CD8-positive, alpha-beta memory T cell (primary cell): ENCODE results near the gene ZFPM1. TPM values are rescaled to one million over a fixed set of nuclear protein-coding genes. Genes with fewer than 3 reads are reported as not detected.

Experiments
- CTCF ChIA-PET: fragments of 350-600 bp; sonication (Branson Sonifier 250); formaldehyde crosslinking; loops from one replicate; lab custom pipeline; 2021; ENCODE audit warnings: antibody characterized with exemption; lab: Charles Lee
- POLR2A ChIA-PET: fragments of 350-600 bp; sonication (Branson Sonifier 250); formaldehyde crosslinking; loops from one replicate; lab custom pipeline; 2021; ENCODE audit warnings: antibody characterized with exemption; lab: Charles Lee
- DNase-seq, 5 donors: peaks; one replicate each; pipeline versions ENCODE4 v3.0.0 to v3.0.0-alpha.2; 2020 to 2022; ENCODE audit warnings: mixed read lengths in 1 of 5
- H3K27ac ChIP-seq: one replicate; pipeline ENCODE4 v1.7.0; 2013; ENCODE audit warnings: low read depth, mild to moderate bottlenecking, low read length, moderate library complexity
- H3K27me3 ChIP-seq: 2 replicates; pipeline ENCODE4 v1.7.0; 2013; ENCODE audit warnings: low read length, mild to moderate bottlenecking; ENCODE audit not compliant: insufficient read depth, poor library complexity, severe bottlenecking
- H3K36me3 ChIP-seq: 2 replicates; pipeline ENCODE4 v1.7.0; 2013; ENCODE audit warnings: mild to moderate bottlenecking, low read length, moderate library complexity; ENCODE audit not compliant: insufficient read depth
- H3K4me1 ChIP-seq: 2 replicates; pipeline ENCODE4 v1.7.0; 2013; ENCODE audit warnings: mild to moderate bottlenecking, low read length, moderate library complexity; ENCODE audit not compliant: insufficient read depth
- H3K4me3 ChIP-seq: 2 replicates; pipeline ENCODE4 v1.7.0; 2013; ENCODE audit warnings: mild to moderate bottlenecking, low read length
- H3K9me3 ChIP-seq: 2 replicates; pipeline ENCODE4 v1.7.0; 2013; ENCODE audit warnings: mild to moderate bottlenecking, low read length
- H3K27ac Mint-ChIP-seq, 8 donors: one replicate each; pipeline ENCODE4 v1.8.0; 2020 to 2021; ENCODE audit warnings: mixed read lengths in 8 of 8, mild to moderate bottlenecking in 6 of 8, inconsistent platforms in 3 of 8, moderate library complexity in 3 of 8
- H3K27me3 Mint-ChIP-seq, 2 donors: one replicate each; pipeline ENCODE4 v1.8.0; 2020 to 2021; ENCODE audit warnings: mixed read lengths in 2 of 2, mild to moderate bottlenecking in 1 of 2, moderate library complexity in 1 of 2
- H3K36me3 Mint-ChIP-seq, 3 donors: one replicate each; pipeline ENCODE4 v1.8.0; 2020 to 2021; ENCODE audit warnings: mixed read lengths in 3 of 3, inconsistent platforms in 1 of 3, mild to moderate bottlenecking in 1 of 3
- H3K4me1 Mint-ChIP-seq, 3 donors: one replicate each; pipeline ENCODE4 v1.8.0; 2020 to 2021; ENCODE audit warnings: mixed read lengths in 3 of 3, inconsistent platforms in 1 of 3, mild to moderate bottlenecking in 1 of 3
- H3K4me3 Mint-ChIP-seq, 7 donors: one replicate each; pipeline ENCODE4 v1.8.0; 2020 to 2021; ENCODE audit warnings: mixed read lengths in 7 of 7, mild to moderate bottlenecking in 6 of 7, moderate library complexity in 4 of 7, inconsistent platforms in 2 of 7
- H3K9me3 Mint-ChIP-seq, 5 donors: one replicate each; pipeline ENCODE4 v1.8.0; 2020 to 2022; ENCODE audit warnings: mixed read lengths in 5 of 5, mild to moderate bottlenecking in 3 of 5, moderate library complexity in 2 of 5, inconsistent platforms in 1 of 5
- polyA plus RNA-seq: library from polyadenylated mRNA; unstranded; fragments of 300-500 nt; fragmentation: Illumina TruSeq; gene quantifications from one replicate; pipeline ENCODE4 v1.2.3, GENCODE V29; 2021
- total RNA-seq, 2 experiments: library from RNA; stranded (reverse); gene quantifications; one replicate each; pipeline ENCODE4 v1.2.3, GENCODE V29; 2021

Gene ZFPM1
- total and polyA plus RNA-seq, 3 experiments from 2014 or later, result 0.71 to 16.7 (median 15.5) TPM

- no peak for DNase-seq
- Histone ChIP-seq H3K4me1 (peaks cover 8% of the 10 kb centered on the region), H3K9me3 (no peaks in the 10 kb centered on the region), H3K4me3 (no peak overlapping the region), H3K27ac (no peak overlapping the region), H3K36me3 (no peaks in the 10 kb centered on the region), H3K27me3 (no peaks in the 10 kb centered on the region)
- ChIA-PET POLR2A (no interaction called here), CTCF (interaction anchor here (1.8 kb wide), 1 partner anchor 38 kb away, joined by 4 read pairs; the partner anchor contains the start of gene ZC3H18)
- Mint-ChIP-seq H3K4me1 (peaks cover 5 to 15% (median 6%) of the 10 kb centered on the region in 3 donors), H3K27me3 (peaks cover 0 to 4% of the 10 kb centered on the region in 2 donors), H3K9me3 (peaks cover 0 to 6% (median 0%) of the 10 kb centered on the region in 5 donors), H3K4me3 (peak overlapping the region in 4 of 7 donors; percentile 11 to 54 (median 26)), H3K36me3 (peaks cover 0 to 6% (median 0%) of the 10 kb centered on the region in 3 donors), H3K27ac (peak overlapping the region in 2 of 8 donors; percentile 10 to 70)
Observed at GRCh38 chr16:88531931-88532433, 78.9 kb downstream of the ZFPM1 start.

DNA sequence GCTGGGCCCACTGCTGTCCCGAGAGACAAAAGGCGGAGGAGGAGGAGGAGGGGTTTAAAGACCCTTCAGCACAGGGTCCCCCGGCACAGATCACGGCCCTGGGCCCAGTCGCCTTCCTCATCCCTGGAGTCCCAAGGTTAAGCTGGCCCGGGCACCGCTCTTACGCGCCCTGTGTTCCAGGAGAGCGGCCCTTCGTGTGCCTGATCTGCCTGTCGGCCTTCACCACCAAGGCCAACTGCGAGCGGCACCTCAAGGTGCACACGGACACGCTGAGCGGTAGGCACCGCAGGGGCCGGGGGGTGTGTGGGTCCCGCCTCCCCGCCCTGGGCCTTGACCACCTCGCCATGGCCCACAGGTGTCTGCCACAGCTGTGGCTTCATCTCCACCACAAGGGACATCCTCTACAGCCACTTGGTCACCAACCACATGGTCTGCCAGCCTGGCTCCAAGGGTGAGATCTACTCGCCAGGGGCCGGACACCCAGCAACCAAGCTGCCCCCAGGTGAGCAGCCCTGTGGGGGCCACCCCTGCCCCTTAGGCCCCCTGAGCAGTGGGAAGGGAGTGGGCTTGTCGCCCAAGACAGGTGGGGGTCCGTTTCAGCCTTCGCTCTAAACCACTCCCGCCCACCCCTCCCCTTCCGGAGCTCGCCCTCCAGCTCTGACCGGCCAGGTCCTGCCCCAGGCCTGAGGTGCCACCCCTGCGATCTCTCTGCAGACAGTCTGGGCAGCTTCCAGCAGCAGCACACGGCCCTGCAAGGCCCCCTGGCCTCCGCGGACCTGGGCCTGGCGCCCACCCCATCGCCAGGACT is 79.6 kb downstream of the ZFPM1 start:
- H3K36me3 Mint-ChIP-seq, result peaks cover 0 to 6% (median 0%) of the 10 kb centered on the region in 3 donors
- H3K36me3 ChIP-seq, result no peaks in the 10 kb centered on the region
- H3K27me3 Mint-ChIP-seq, result peaks cover 0 to 4% of the 10 kb centered on the region in 2 donors
- no peak overlapping the region for H3K4me3 ChIP-seq
- peaks cover 8% of the 10 kb centered on the region for H3K4me1 ChIP-seq
- H3K27me3 ChIP-seq, result no peaks in the 10 kb centered on the region
- H3K4me1 Mint-ChIP-seq, result peaks cover 5 to 15% (median 6%) of the 10 kb centered on the region in 3 donors
- POLR2A ChIA-PET, result no interaction called here
- CTCF ChIA-PET, result interaction anchor here (1.0 to 1.8 kb wide), 2 partner anchors 30 to 38 kb away, joined by 4 to 5 read pairs; partner anchors contain the start of gene ZC3H18
- H3K27ac ChIP-seq, result no peak overlapping the region
- H3K27ac Mint-ChIP-seq, result peak overlapping the region in 1 of 8 donors; percentile 47
- DNase-seq, result no peak
- peak overlapping the region in 2 of 7 donors; percentile 22 to 36 for H3K4me3 Mint-ChIP-seq
- H3K9me3 Mint-ChIP-seq, result peaks cover 0 to 6% (median 0%) of the 10 kb centered on the region in 5 donors
- no peaks in the 10 kb centered on the region for H3K9me3 ChIP-seq

DNA sequence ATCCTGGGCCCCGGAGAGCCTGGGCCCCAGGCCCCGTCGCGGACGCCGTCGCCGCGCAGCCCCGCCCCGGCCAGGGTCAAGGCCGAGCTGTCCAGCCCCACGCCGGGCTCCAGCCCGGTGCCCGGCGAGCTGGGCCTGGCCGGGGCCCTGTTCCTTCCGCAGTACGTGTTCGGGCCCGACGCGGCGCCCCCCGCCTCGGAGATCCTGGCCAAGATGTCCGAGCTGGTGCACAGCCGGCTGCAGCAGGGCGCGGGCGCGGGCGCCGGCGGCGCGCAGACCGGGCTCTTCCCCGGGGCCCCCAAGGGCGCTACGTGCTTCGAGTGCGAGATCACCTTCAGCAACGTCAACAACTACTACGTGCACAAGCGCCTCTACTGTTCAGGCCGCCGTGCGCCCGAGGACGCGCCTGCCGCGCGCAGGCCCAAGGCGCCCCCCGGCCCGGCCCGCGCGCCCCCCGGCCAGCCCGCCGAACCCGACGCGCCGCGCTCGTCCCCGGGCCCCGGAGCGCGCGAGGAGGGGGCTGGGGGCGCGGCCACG is 80.4 kb downstream of the ZFPM1 start:
- peaks cover 8% of the 10 kb centered on the region for H3K4me1 ChIP-seq
- no peak overlapping the region for H3K27ac Mint-ChIP-seq
- no peak overlapping the region for H3K4me3 Mint-ChIP-seq
- no peak overlapping the region for H3K4me3 ChIP-seq
- peaks cover 5 to 15% (median 6%) of the 10 kb centered on the region in 3 donors for H3K4me1 Mint-ChIP-seq
- H3K36me3 ChIP-seq, result no peaks in the 10 kb centered on the region
- peaks cover 0 to 6% (median 0%) of the 10 kb centered on the region in 5 donors for H3K9me3 Mint-ChIP-seq
- H3K27me3 ChIP-seq, result no peaks in the 10 kb centered on the region
- no peaks in the 10 kb centered on the region for H3K9me3 ChIP-seq
- H3K36me3 Mint-ChIP-seq, result peaks cover 0 to 6% (median 0%) of the 10 kb centered on the region in 3 donors
- CTCF ChIA-PET, result interaction anchor here (1.0 to 1.8 kb wide), 2 partner anchors 29 to 37 kb away, joined by 4 to 5 read pairs; partner anchors contain the start of gene ZC3H18
- H3K27me3 Mint-ChIP-seq, result peaks cover 0 to 4% of the 10 kb centered on the region in 2 donors
- peak in 1 of 5 donors; percentile 51 for DNase-seq
- POLR2A ChIA-PET, result no interaction called here
- no peak overlapping the region for H3K27ac ChIP-seq

DNA sequence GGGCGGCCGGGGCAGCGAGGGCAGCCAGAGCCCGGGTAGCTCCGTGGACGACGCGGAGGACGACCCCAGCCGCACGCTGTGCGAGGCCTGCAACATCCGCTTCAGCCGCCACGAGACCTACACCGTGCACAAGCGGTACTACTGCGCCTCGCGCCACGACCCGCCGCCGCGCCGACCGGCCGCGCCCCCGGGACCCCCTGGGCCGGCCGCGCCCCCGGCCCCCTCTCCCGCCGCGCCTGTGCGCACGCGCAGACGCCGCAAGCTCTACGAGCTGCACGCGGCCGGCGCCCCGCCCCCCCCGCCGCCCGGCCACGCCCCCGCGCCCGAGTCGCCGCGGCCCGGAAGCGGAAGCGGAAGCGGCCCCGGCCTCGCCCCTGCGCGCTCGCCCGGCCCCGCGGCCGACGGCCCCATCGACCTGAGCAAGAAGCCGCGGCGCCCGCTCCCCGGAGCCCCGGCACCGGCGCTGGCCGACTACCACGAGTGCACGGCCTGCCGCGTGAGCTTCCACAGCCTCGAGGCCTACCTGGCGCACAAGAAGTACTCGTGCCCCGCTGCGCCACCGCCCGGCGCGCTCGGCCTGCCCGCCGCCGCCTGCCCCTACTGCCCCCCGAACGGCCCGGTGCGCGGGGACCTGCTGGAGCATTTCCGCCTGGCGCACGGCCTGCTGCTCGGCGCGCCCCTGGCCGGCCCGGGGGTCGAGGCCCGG is 81.0 kb downstream of the ZFPM1 start:
- CTCF ChIA-PET, result no interaction called here
- POLR2A ChIA-PET, result interaction anchor here (0.6 kb wide), 1 partner anchor 54 kb away, joined by 3 read pairs; no protein-coding TSS in a partner anchor
- Histone ChIP-seq H3K27ac (no peak overlapping the region), H3K36me3 (no peaks in the 10 kb centered on the region), H3K4me1 (peaks cover 8% of the 10 kb centered on the region), H3K27me3 (no peaks in the 10 kb centered on the region), H3K9me3 (no peaks in the 10 kb centered on the region), H3K4me3 (no peak overlapping the region)
- DNase-seq, result peak; percentile 73 to 84 (median 76)
- Mint-ChIP-seq H3K36me3 (peaks cover 0 to 5% (median 0%) of the 10 kb centered on the region in 3 donors), H3K4me3 (peak overlapping the region in 3 of 7 donors; percentile 41 to 66 (median 63)), H3K9me3 (peaks cover 0 to 4% (median 0%) of the 10 kb centered on the region in 5 donors), H3K27me3 (peaks cover 0 to 4% of the 10 kb centered on the region in 2 donors), H3K27ac (peak overlapping the region in 1 of 8 donors; percentile 92), H3K4me1 (peaks cover 5 to 15% (median 6%) of the 10 kb centered on the region in 3 donors)

- CTCF ChIA-PET, result no interaction called here
- Mint-ChIP-seq H3K27ac (peak overlapping the region in 6 of 8 donors; percentile 33 to 92 (median 79)), H3K4me3 (peak overlapping the region; percentile 65 to 88 (median 74)), H3K27me3 (peaks cover 0 to 1% of the 10 kb centered on the region in 2 donors), H3K9me3 (peaks cover 0 to 4% (median 0%) of the 10 kb centered on the region in 5 donors), H3K4me1 (peaks cover 5 to 15% (median 6%) of the 10 kb centered on the region in 3 donors), H3K36me3 (peaks cover 0 to 1% (median 0%) of the 10 kb centered on the region in 3 donors)
- peaks cover 4% of the 10 kb centered on the region for H3K27me3 ChIP-seq
- peaks cover 8% of the 10 kb centered on the region for H3K4me1 ChIP-seq
- no peak overlapping the region for H3K4me3 ChIP-seq
- POLR2A ChIA-PET, result no interaction called here
- H3K9me3 ChIP-seq, result no peaks in the 10 kb centered on the region
- no peak overlapping the region for H3K27ac ChIP-seq
- DNase-seq, result peak in 3 of 5 donors; percentile 23 to 55 (median 28)
- H3K36me3 ChIP-seq, result no peaks in the 10 kb centered on the region
Observed at GRCh38 chr16:88534638-88535190, 81.6 kb downstream of the ZFPM1 start.

- Histone ChIP-seq H3K27ac (no peak overlapping the region), H3K4me3 (no peak overlapping the region), H3K4me1 (peaks cover 8% of the 10 kb centered on the region), H3K27me3 (peaks cover 10% of the 10 kb centered on the region), H3K36me3 (no peaks in the 10 kb centered on the region), H3K9me3 (no peaks in the 10 kb centered on the region)
- Mint-ChIP-seq H3K36me3 (peaks cover 0 to 1% (median 0%) of the 10 kb centered on the region in 3 donors), H3K9me3 (peaks cover 0 to 4% (median 0%) of the 10 kb centered on the region in 5 donors), H3K27me3 (peaks cover 0 to 1% of the 10 kb centered on the region in 2 donors), H3K4me3 (peak overlapping the region; percentile 65 to 88 (median 78)), H3K27ac (peak overlapping the region in 7 of 8 donors; percentile 44 to 92 (median 88)), H3K4me1 (peaks cover 5 to 15% (median 6%) of the 10 kb centered on the region in 3 donors)
- CTCF ChIA-PET, result interaction anchor here (1.6 kb wide), 1 partner anchor 80 kb away, joined by 7 read pairs; no protein-coding TSS in a partner anchor
- POLR2A ChIA-PET, result no interaction called here
- peak in 1 of 5 donors; percentile 50 for DNase-seq
Observed at GRCh38 chr16:88535191-88535856, 82.2 kb downstream of the ZFPM1 start.
